PC-9 (cell line): Measurements from ENCODE around the gene TRIM27. TPM values are rescaled to one million over a fixed set of nuclear protein-coding genes. Genes with fewer than 3 reads are reported as not detected.

Source experiments
- BruUV-seq: library from RNA; stranded (reverse); fragments of 400-500 nt; replicated peaks from 2 replicates; lab custom pipeline; 2021; lab: Mats Ljungman, UMichigan
- CTCF ChIA-PET: fragments of 300-600 bp; sonication (Branson Sonifier 250); formaldehyde crosslinking; loops from one replicate; lab custom pipeline; 2022; ENCODE audit warnings: antibody characterized with exemption; lab: Charles Lee
- POLR2A ChIA-PET: fragments of 300-600 bp; sonication (Branson Sonifier 250); formaldehyde crosslinking; loops from one replicate; lab custom pipeline; 2022; ENCODE audit warnings: antibody characterized with exemption; ENCODE audit not compliant: unreplicated experiment; lab: Charles Lee
- DNase-seq, 2 experiments: peaks; one replicate each; pipeline versions ENCODE4 v3.0.0 to v3.0.0-alpha.2; 2015 to 2022; ENCODE audit warnings: mixed read lengths in 1 of 2
- H2AFZ ChIP-seq: fragments of 200-600 bp; sonication (generic); 2 replicates; pipeline ENCODE4 v1.8.1; 2017; ENCODE audit warnings: antibody characterized with exemption
- H3F3A ChIP-seq: fragments of 200-600 bp; sonication (generic); 2 replicates; pipeline ENCODE4 v1.8.1; 2017; ENCODE audit warnings: antibody characterized with exemption, mild to moderate bottlenecking, low read depth; ENCODE audit not compliant: insufficient read depth
- H3K27ac ChIP-seq: fragments of 200-600 bp; sonication (generic); 2 replicates; pipeline ENCODE4 v1.6.1; 2016; ENCODE audit warnings: mixed run types
- H3K27me3 ChIP-seq: fragments of 200-600 bp; sonication (generic); 2 replicates; pipeline ENCODE4 v1.6.1; 2016; ENCODE audit warnings: low read depth, mixed run types; ENCODE audit not compliant: insufficient read depth
- H3K36me3 ChIP-seq: fragments of 200-600 bp; sonication (generic); 2 replicates; pipeline ENCODE4 v1.6.1; 2016; ENCODE audit warnings: low read depth, mixed run types
- H3K4me1 ChIP-seq: fragments of 200-600 bp; sonication (generic); replicated peaks from 2 replicates; pipeline ENCODE4 v1.6.1; 2016; ENCODE audit warnings: mixed run types; ENCODE audit not compliant: insufficient read depth
- H3K4me2 ChIP-seq: fragments of 200-600 bp; sonication (generic); 2 replicates; pipeline ENCODE4 v1.6.1; 2017; ENCODE audit warnings: mixed run types
- H3K4me3 ChIP-seq: fragments of 200-600 bp; sonication (generic); 2 replicates; pipeline ENCODE4 v1.6.1; 2016; ENCODE audit warnings: mixed run types
- H3K79me2 ChIP-seq: fragments of 200-600 bp; sonication (generic); 2 replicates; pipeline ENCODE4 v1.6.1; 2017; ENCODE audit warnings: low read depth, mixed run types
- H3K9me2 ChIP-seq: fragments of 200-600 bp; sonication (generic); 2 replicates; pipeline ENCODE4 v1.8.1; 2017; ENCODE audit warnings: mild to moderate bottlenecking; ENCODE audit not compliant: insufficient read depth
- H3K9me3 ChIP-seq: fragments of 200-600 bp; sonication (generic); 2 replicates; pipeline ENCODE4 v1.8.1; 2016; ENCODE audit warnings: low read depth; ENCODE audit not compliant: insufficient read depth
- H4K20me1 ChIP-seq: fragments of 200-600 bp; sonication (generic); 2 replicates; pipeline ENCODE4 v1.8.1; 2017; ENCODE audit not compliant: insufficient read depth
- EZH2 ChIP-seq: fragments of 200-600 bp; sonication (generic); IDR thresholded peaks from 2 replicates; pipeline ENCODE4 v1.8.0; 2017; ENCODE audit warnings: antibody characterized with exemption, low read depth
- intact Hi-C: fragments of 100-400 bp; cut with micrococcal nuclease; formaldehyde crosslinking; loops from one replicate; pipeline ENCODE4 v1.10.0; 2022; ENCODE audit not compliant: unreplicated experiment
- total RNA-seq: library from RNA; stranded (reverse); gene quantifications from 2 replicates; pipeline ENCODE4 v1.2.3, GENCODE V29; 2021
- TF ChIP-seq, protein P1 (sequence below): fragments of 200-600 bp; sonication (generic); conservative IDR thresholded peaks from 2 replicates; pipeline ENCODE4 v1.6.1; 2017; ENCODE audit warnings: mixed run types, antibody characterized with exemption, mild to moderate bottlenecking, moderate library complexity

Gene TRIM27
- total RNA-seq, 1 experiment from 2014 or later, result 86.2 TPM

DNA sequence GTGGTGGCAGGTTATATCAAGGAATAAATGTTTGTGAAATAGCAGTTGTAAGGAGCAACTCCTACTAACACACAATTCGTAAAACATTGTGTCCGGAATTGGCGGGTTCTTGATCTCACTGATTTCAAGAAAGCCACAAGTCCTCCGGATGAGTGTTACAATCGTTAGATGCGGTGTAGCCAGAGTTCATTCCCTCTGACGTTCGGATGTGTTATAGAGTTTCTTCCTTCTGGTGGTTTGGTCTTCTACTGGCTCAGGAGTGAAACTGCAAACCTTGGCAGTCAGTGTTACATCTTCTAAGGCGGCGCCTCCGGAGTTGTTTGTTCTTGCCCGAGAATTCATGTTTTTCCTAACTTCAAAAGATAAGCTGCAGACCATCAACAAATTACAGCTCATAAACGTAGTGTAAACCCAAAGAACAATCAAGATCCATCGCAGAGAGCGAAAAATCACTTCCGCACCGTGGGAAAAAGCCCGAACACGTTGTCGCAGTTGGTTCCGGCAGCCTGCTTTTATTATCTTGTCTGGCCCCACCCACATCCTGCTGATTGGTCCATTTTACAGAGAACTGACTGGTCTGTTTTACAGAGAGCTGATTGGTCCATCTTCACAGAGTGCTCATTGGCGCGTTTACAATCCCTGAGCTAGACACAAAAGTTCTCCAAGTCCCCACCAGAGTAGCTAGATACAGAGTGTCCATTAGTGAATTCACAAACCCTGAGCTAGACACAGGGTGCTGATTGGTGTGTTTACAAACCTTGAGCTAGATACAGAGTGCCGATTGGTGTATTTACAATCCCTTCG, 58.2 kb downstream of the TRIM27 start:
- no peaks in the 10 kb centered on the region for H3K27me3 ChIP-seq
- TF ChIP-seq EZH2, result no peak
- TF ChIP-seq, protein P1, sequence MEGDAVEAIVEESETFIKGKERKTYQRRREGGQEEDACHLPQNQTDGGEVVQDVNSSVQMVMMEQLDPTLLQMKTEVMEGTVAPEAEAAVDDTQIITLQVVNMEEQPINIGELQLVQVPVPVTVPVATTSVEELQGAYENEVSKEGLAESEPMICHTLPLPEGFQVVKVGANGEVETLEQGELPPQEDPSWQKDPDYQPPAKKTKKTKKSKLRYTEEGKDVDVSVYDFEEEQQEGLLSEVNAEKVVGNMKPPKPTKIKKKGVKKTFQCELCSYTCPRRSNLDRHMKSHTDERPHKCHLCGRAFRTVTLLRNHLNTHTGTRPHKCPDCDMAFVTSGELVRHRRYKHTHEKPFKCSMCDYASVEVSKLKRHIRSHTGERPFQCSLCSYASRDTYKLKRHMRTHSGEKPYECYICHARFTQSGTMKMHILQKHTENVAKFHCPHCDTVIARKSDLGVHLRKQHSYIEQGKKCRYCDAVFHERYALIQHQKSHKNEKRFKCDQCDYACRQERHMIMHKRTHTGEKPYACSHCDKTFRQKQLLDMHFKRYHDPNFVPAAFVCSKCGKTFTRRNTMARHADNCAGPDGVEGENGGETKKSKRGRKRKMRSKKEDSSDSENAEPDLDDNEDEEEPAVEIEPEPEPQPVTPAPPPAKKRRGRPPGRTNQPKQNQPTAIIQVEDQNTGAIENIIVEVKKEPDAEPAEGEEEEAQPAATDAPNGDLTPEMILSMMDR, result no peak
- H3K4me1 ChIP-seq, result peaks cover 12% of the 10 kb centered on the region
- TSS peak; percentile 36 for BruUV-seq
- H3K9me3 ChIP-seq, result no peaks in the 10 kb centered on the region
- peak overlapping the region; percentile 89 for H3K4me2 ChIP-seq
- ChIA-PET POLR2A (interaction anchor here (0.6 kb wide), 1 partner anchor 45 kb away, joined by 5 read pairs; no protein-coding TSS in a partner anchor), CTCF (interaction anchor here (0.6 to 1.1 kb wide), 3 partner anchors 30 to 516 kb away, joined by 3 to 5 read pairs (median 4); no protein-coding TSS in a partner anchor)
- peak overlapping the region; percentile 81; the same call in 1 of the 2 replicates for H3K4me3 ChIP-seq
- no peaks in the 10 kb centered on the region for H3K79me2 ChIP-seq
- no peak for DNase-seq
- no peaks in the 10 kb centered on the region for H3K9me2 ChIP-seq
- peaks cover 18% of the 10 kb centered on the region for H3F3A ChIP-seq
- H4K20me1 ChIP-seq, result no peaks in the 10 kb centered on the region
- H3K36me3 ChIP-seq, result no peaks in the 10 kb centered on the region
- no peak overlapping the region for H3K27ac ChIP-seq
- intact Hi-C loops, result loop anchor here (10.0 kb wide), 1 partner anchor 119 kb away; no protein-coding TSS in a partner anchor
- H2AFZ ChIP-seq, result no peak overlapping the region

DNA sequence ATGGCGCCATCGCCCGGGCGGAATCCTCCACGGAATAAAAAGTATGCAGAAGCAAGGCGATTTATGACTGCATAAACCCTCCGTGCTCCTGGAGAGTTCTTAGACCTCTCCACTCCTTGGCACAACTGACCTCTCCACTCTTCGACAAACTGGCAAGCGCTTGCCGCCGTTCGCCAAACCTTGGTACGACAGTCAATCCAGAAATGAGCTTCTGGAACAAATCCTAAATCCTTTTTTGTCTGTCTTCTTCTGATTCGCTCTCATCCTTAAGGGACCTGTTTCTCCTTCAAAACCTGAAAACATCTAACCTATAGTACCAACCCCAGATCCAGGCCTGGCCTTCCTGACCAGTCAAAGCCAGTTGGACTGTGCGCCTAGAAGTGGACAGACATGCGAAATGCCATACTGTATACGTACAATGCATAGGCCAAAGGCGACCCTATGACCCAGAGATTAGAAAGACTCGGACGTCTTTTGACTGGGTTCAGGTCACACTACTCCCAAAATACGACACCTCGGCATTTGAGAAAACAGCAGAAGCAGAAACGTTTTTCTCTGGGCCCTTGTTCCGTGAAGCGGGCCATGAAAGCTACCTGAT, 59.4 kb downstream of the TRIM27 start:
- no TSS peak for BruUV-seq
- peaks cover 18% of the 10 kb centered on the region for H3F3A ChIP-seq
- no peaks in the 10 kb centered on the region for H3K27me3 ChIP-seq
- H3K36me3 ChIP-seq, result no peaks in the 10 kb centered on the region
- H4K20me1 ChIP-seq, result no peaks in the 10 kb centered on the region
- H3K27ac ChIP-seq, result no peak overlapping the region
- H2AFZ ChIP-seq, result peak overlapping the region; percentile 94
- peak overlapping the region; percentile 89 for H3K4me2 ChIP-seq
- no peaks in the 10 kb centered on the region for H3K79me2 ChIP-seq
- peak overlapping the region; percentile 81 for H3K4me3 ChIP-seq
- peaks cover 12% of the 10 kb centered on the region for H3K4me1 ChIP-seq
- intact Hi-C loops, result loop anchor here (10.0 kb wide), 1 partner anchor 120 kb away; no protein-coding TSS in a partner anchor
- TF ChIP-seq, protein P1, result no peak
- no peak for TF ChIP-seq EZH2
- H3K9me2 ChIP-seq, result no peaks in the 10 kb centered on the region
- CTCF ChIA-PET, result interaction anchor here (0.6 kb wide), 1 partner anchor 130 kb away, joined by 3 read pairs; no protein-coding TSS in a partner anchor
- H3K9me3 ChIP-seq, result no peaks in the 10 kb centered on the region
- DNase-seq, result peak in 1 of 2 experiments; percentile 39
- POLR2A ChIA-PET, result interaction anchor here (0.7 kb wide), 1 partner anchor 1303 kb away, joined by 4 read pairs; no protein-coding TSS in a partner anchor
